Progenitor cell of endocrine pancreas (in vitro differentiated cells): ENCODE results near the gene SLC4A11. TPM values are rescaled to one million over a fixed set of nuclear protein-coding genes. Genes with fewer than 3 reads are reported as not detected.

Experiments
- DNase-seq: peaks from one replicate; pipeline ENCODE4 v3.0.0; 2021; ENCODE audit warnings: low spot score; ENCODE audit not compliant: unreplicated experiment
- H3K27ac Mint-ChIP-seq: 2 replicates; pipeline ENCODE4 v1.8.0; 2021; ENCODE audit warnings: mild to moderate bottlenecking, moderate library complexity, mixed read lengths
- H3K27me3 Mint-ChIP-seq: 2 replicates; pipeline ENCODE4 v1.8.0; 2021; ENCODE audit warnings: mixed read lengths
- H3K36me3 Mint-ChIP-seq: 2 replicates; pipeline ENCODE4 v1.8.0; 2022; ENCODE audit warnings: mixed read lengths; ENCODE audit not compliant: insufficient read depth
- H3K4me1 Mint-ChIP-seq: 2 replicates; pipeline ENCODE4 v1.8.0; 2021; ENCODE audit warnings: low read depth, mixed read lengths
- H3K4me3 Mint-ChIP-seq: 2 replicates; pipeline ENCODE4 v1.8.0; 2021; ENCODE audit warnings: low read depth, mild to moderate bottlenecking, moderate library complexity, mixed read lengths
- H3K9me3 Mint-ChIP-seq: 2 replicates; pipeline ENCODE4 v1.8.0; 2021; ENCODE audit warnings: low read depth, mixed read lengths
- CTCF ChIP-seq: fragments of 200-600 bp; sonication (generic); IDR thresholded peaks from one replicate; pipeline ENCODE4 v1.5.0; 2021; ENCODE audit warnings: antibody characterized with exemption, mild to moderate bottlenecking; ENCODE audit not compliant: unreplicated experiment
- total RNA-seq: library from RNA; stranded (reverse); gene quantifications from 2 replicates; pipeline ENCODE4 v1.2.1, GENCODE V29; 2021

Gene SLC4A11
- total RNA-seq, 1 donor from 2014 or later: 1.9 TPM

DNA sequence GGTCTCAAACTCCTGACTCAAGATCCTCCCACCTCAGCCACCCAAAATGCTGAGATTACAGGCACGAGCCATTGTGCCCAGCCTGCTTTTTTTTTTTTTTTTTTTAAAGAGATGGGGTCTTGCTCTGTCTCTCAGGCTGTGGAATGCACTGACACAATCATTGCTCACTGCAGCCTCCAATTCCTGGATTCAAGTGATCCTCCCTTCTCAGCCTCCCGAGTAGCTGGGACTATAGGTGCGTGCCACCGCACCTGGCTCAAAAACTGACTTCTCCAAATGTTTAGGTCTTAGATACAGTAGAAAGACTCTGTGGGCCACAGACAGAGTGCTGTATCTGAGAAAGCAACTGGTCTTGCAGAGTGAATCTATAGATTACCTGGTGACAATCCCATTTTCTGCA is 31.1 kb upstream of the SLC4A11 start:
- Mint-ChIP-seq H3K4me3 (no peak overlapping the region), H3K27me3 (no peaks in the 10 kb centered on the region), H3K27ac (no peak overlapping the region), H3K9me3 (no peaks in the 10 kb centered on the region), H3K4me1 (no peaks in the 10 kb centered on the region), H3K36me3 (peaks cover 24% of the 10 kb centered on the region)
- DNase-seq: no peak
- no peak for TF ChIP-seq CTCF

GRCh38 chr20:3262566-3262965 is 23.6 kb upstream of the SLC4A11 start:
- H3K27ac Mint-ChIP-seq: no peak overlapping the region
- H3K27me3 Mint-ChIP-seq: no peaks in the 10 kb centered on the region
- H3K36me3 Mint-ChIP-seq: peaks cover 33% of the 10 kb centered on the region
- H3K4me1 Mint-ChIP-seq: no peaks in the 10 kb centered on the region
- H3K9me3 Mint-ChIP-seq: no peaks in the 10 kb centered on the region
- H3K4me3 Mint-ChIP-seq: no peak overlapping the region
- TF ChIP-seq CTCF: no peak
- DNase-seq: no peak

GRCh38 chr20:3258429-3258828 is 19.4 kb upstream of the SLC4A11 start:
- no peaks in the 10 kb centered on the region for H3K9me3 Mint-ChIP-seq
- peaks cover 27% of the 10 kb centered on the region for H3K36me3 Mint-ChIP-seq
- H3K27ac Mint-ChIP-seq: no peak overlapping the region
- no peaks in the 10 kb centered on the region for H3K4me1 Mint-ChIP-seq
- no peak overlapping the region for H3K4me3 Mint-ChIP-seq
- no peaks in the 10 kb centered on the region for H3K27me3 Mint-ChIP-seq
- DNase-seq: no peak
- no peak for TF ChIP-seq CTCF

- peaks cover 3% of the 10 kb centered on the region for H3K27me3 Mint-ChIP-seq
- DNase-seq: no peak
- H3K4me1 Mint-ChIP-seq: no peaks in the 10 kb centered on the region
- no peaks in the 10 kb centered on the region for H3K9me3 Mint-ChIP-seq
- H3K36me3 Mint-ChIP-seq: peaks cover 21% of the 10 kb centered on the region
- H3K4me3 Mint-ChIP-seq: no peak overlapping the region
- no peak overlapping the region for H3K27ac Mint-ChIP-seq
- TF ChIP-seq CTCF: no peak
Observed at GRCh38 chr20:3255728-3256127, 16.7 kb upstream of the SLC4A11 start.

GRCh38 chr20:3251806-3252205 is 12.8 kb upstream of the SLC4A11 start:
- DNase-seq: no peak
- no peaks in the 10 kb centered on the region for H3K4me1 Mint-ChIP-seq
- peaks cover 32% of the 10 kb centered on the region for H3K27me3 Mint-ChIP-seq
- H3K4me3 Mint-ChIP-seq: no peak overlapping the region
- no peak overlapping the region for H3K27ac Mint-ChIP-seq
- peaks cover 20% of the 10 kb centered on the region for H3K36me3 Mint-ChIP-seq
- H3K9me3 Mint-ChIP-seq: no peaks in the 10 kb centered on the region
- no peak for TF ChIP-seq CTCF
